Right cardiac atrium (tissue), 5 donors: ENCODE data around the gene BRWD1. TPM values are rescaled to one million over a fixed set of nuclear protein-coding genes. Genes with fewer than 3 reads are reported as not detected.

ENCODE experiments used
- ATAC-seq, 2 donors: fragments of 200-7000 bp; cut with Tn5 transposase; one replicate each; pipeline versions ENCODE4 v1.8.0 to v1.9.1; 2020; ENCODE audit warnings: moderate library complexity in 2 of 2, mild to moderate bottlenecking in 1 of 2
- DNase-seq, 3 donors: peaks; one replicate each; pipeline ENCODE4 v3.0.0-alpha.2; 2020
- H3K27ac ChIP-seq: one replicate; pipeline ENCODE4 v1.5.1; 2013; ENCODE audit warnings: mild to moderate bottlenecking, low read length, control low read depth, moderate library complexity
- H3K27me3 ChIP-seq: one replicate; pipeline ENCODE4 v1.6.1; 2013; ENCODE audit not compliant: control insufficient read depth, insufficient read depth
- H3K4me1 ChIP-seq: one replicate; pipeline ENCODE4 v1.6.1; 2013; ENCODE audit warnings: low read length; ENCODE audit not compliant: control insufficient read depth, insufficient read depth
- H3K4me3 ChIP-seq: one replicate; pipeline ENCODE4 v1.5.1; 2013; ENCODE audit warnings: low read length, control low read depth
- H3K9me3 ChIP-seq: one replicate; pipeline ENCODE4 v1.6.1; 2013; ENCODE audit warnings: low read length; ENCODE audit not compliant: control insufficient read depth
- WGBS: extraction: QIAGEN DNeasy Blood & Tissue Kit; methylation state at CpG from one replicate; pipeline ENCODE4 v1.1.7; 2013; 5-methylcytosine and 5-hydroxymethylcytosine counted together
- intact Hi-C, 4 donors: fragments of 100-400 bp; cut with DNase I; formaldehyde crosslinking; loops; one replicate each; pipeline versions ENCODE4 v1.11.0 to v1.14.0; 2022 to 2023
- polyA plus RNA-seq: library from polyadenylated mRNA; stranded (reverse); fragments of 200-250 nt; gene quantifications from one replicate; pipeline ENCODE4 v1.2.3, GENCODE V29; 2013
- total RNA-seq, 4 donors: library from RNA; stranded (reverse); fragmentation: NEBNext Ultra II Directional; extraction: Animal tissue kit (Norgen Biotek cat#: 25700); gene quantifications; one replicate each; pipeline ENCODE4 v1.2.1, GENCODE V29; 2021
- donor health status: healthy with polysubstance abuse.
- donor health status: DM: no; HTN: yes; CAD: no.
- donor health status: DM: no; HTN: no; CAD: no.
- donor health status: DM: no; HTN: yes; CAD: no; lungs with severe emphysema.
- donor health status: DM: yes; HTN: yes; CAD: no.

Gene BRWD1
- total and polyA plus RNA-seq, 5 donors, result 13.4 to 36.9 (median 31.3) TPM

DNA sequence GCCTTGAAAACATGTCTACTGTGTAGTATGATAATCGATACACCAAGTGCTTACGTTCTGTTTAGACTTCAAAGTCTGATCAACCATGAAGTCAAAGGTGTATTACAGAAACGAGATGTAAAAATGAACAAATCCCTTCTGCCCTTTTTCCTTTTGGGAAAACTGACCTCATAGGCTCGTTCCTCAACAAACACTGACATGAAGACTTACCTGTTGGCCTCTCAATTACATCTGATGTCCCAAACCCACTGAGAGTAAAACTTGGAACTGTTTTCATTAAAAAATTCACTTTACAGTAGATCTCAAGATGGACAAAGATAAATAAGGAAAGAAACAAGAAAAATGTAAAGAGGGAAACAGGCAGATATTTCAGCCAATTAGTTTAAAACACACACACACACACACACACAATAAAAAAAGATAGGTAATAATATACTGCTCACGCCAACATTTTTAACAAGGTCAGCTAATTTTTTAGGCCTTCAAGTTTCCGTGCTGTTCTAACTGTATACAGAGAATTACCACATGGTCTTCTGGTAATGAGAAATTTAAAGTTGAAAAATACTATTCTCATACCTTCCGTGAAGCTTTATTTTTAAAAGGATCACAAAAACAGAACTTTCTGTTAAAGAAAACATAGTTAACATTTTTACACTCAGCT is 33.4 kb upstream of the BRWD1 start:
- H3K4me3 ChIP-seq, result peak overlapping the region; percentile 18
- intact Hi-C loops, result loop anchor here in 2 of 4 donors (5.0 kb wide), 1 partner anchor 34 kb away; the partner anchor contains the start of gene BRWD1 (in 2 of the 2)

DNA sequence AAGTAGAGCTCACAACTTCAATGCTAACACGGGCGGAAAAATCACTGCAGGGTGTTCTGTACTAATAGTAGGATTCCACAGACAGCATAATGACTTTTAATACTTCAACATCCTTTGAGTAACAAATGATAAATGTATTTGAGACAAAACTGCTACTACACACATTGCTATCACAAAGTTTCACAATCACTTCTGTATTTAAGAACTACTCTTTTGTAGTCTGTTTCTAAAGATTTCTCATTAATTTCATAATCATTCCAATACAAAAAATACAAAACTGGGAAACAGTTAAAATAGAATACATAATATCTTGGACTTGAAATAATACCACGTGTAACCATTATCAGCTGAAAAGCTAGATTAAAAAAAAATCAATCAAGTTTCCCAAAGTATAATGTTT is 32.8 kb upstream of the BRWD1 start:
- Histone ChIP-seq H3K9me3 (no peaks in the 10 kb centered on the region), H3K4me1 (peaks cover 3% of the 10 kb centered on the region), H3K27ac (no peak overlapping the region), H3K27me3 (no peaks in the 10 kb centered on the region), H3K4me3 (peak overlapping the region; percentile 18)
- intact Hi-C loops, result loop anchor here in 2 of 4 donors (5.0 kb wide), 1 partner anchor 34 kb away; the partner anchor contains the start of gene BRWD1 (in 2 of the 2)
- WGBS, result 38% methylated on average over 3 of the region's 3 CpGs
- ATAC-seq, result no peak
- DNase-seq, result no peak

More for the DNA sequence above, 33.4 kb upstream of the BRWD1 start:
- ATAC-seq, result no peak
- Histone ChIP-seq H3K27me3 (no peaks in the 10 kb centered on the region), H3K27ac (no peak overlapping the region), H3K4me1 (peaks cover 3% of the 10 kb centered on the region), H3K9me3 (no peaks in the 10 kb centered on the region)
- no peak for DNase-seq
- WGBS, result 51% methylated on average over 7 of the region's 7 CpGs

DNA sequence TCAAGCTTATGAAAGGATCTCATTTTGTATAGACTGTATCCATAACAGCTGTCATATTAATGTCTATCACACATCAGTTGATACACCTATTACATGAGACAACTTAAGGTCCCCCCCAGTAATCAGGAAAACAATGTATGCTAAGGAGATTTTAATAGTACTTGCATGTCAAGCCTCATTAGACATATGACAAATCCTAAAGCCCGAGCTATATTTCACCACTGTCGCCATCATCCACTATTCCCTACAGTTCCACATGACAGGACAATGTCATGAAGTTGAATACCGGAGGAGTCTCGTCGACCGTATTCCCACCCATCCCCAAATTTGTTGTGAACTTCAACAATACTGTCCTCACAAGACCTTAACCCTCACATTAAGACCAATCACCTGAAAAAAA is 32.0 kb upstream of the BRWD1 start:
- intact Hi-C loops, result loop anchor here in 2 of 4 donors (5.0 kb wide), 1 partner anchor 33 kb away; the partner anchor contains the start of gene BRWD1 (in 2 of the 2)
- no peak for DNase-seq
- no peaks in the 10 kb centered on the region for H3K9me3 ChIP-seq
- no peak overlapping the region for H3K4me3 ChIP-seq
- peak overlapping the region; percentile 70 for H3K27ac ChIP-seq
- no peak for ATAC-seq
- H3K27me3 ChIP-seq, result no peaks in the 10 kb centered on the region
- H3K4me1 ChIP-seq, result peaks cover 3% of the 10 kb centered on the region
- 67% methylated on average over 6 of the region's 6 CpGs for WGBS

DNA sequence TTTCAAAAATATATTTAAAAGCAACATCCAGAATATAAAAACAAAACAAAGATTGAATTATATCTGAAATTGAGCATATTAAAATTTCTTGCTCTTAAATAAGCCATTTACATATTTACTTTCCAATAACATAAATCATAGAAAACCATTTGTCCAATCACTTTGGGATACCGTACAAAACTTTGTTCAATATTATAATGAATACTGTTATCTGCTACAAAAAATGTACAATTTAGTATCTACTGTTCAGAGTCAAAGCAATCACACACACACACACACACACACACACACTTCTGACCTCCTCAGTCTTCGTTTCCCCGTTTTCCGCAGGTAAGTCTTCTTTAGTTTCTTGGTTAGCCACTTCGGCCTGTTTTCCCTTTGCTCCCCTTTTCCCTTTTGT is 31.4 kb upstream of the BRWD1 start:
- no peak overlapping the region for H3K27ac ChIP-seq
- H3K27me3 ChIP-seq, result no peaks in the 10 kb centered on the region
- ATAC-seq (no peak), DNase-seq (no peak)
- H3K4me3 ChIP-seq, result no peak overlapping the region
- intact Hi-C loops, result loop anchor here in 2 of 4 donors (5.0 kb wide), 1 partner anchor 33 kb away; the partner anchor contains the start of gene BRWD1 (in 2 of the 2)
- no peaks in the 10 kb centered on the region for H3K9me3 ChIP-seq
- WGBS, result 81% methylated on average over 5 of the region's 5 CpGs
- peaks cover 2% of the 10 kb centered on the region for H3K4me1 ChIP-seq

DNA sequence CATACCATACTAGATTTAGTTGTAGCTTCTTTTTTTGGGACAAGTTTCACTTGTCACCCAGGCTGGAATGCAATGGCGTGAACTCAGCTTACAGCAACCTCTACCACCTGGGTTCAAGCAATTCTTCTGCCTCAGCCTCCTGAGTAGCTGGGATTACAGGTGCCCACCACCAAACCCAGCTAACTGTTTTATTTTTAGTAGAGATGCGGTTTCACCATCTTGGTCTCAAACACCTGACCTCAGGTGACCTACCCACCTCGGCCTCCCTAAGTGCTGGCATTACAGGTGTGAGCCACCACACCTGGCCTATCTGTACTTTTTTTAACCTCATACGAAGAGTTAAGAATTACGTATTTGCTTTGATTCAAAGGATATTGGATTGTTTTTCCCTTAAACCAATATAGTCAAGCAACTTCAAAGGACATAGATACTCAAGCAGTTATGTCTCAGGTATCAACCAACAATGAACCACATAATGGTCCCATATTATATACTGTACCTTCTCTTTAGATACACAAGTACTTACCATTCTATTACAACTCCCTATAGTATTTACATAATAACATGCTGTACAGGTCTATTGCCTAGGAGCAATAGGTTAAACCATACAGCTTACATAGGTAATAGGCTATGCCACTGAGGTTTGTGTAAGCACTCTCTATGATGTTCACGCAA is 28.0 kb upstream of the BRWD1 start:
- H3K9me3 ChIP-seq, result no peaks in the 10 kb centered on the region
- no peak overlapping the region for H3K4me3 ChIP-seq
- WGBS, result 95% methylated on average over 6 of the region's 6 CpGs
- no peaks in the 10 kb centered on the region for H3K27me3 ChIP-seq
- intact Hi-C loops, result no loop called here
- H3K27ac ChIP-seq, result no peak overlapping the region
- ATAC-seq (no peak), DNase-seq (no peak)
- H3K4me1 ChIP-seq, result no peaks in the 10 kb centered on the region

DNA sequence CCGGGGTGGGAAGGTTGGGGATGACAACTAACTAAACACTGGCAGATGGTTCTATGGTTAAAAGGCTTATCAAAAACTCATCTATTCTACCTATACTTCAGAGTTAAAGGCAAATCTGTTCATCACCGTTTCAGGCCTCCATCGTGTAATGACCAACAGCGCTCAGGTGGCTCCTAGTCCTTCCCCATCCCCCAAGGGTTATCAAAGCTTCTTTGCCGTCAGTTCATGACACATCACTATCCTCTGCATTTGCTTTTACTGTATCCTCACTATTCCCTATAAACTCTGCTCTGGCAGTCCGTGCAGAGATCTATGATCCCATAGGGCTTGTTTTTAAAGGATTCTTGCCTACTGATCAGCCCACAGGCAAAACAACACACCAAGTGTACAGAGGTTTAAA is 27.3 kb upstream of the BRWD1 start:
- no peaks in the 10 kb centered on the region for H3K27me3 ChIP-seq
- DNase-seq, result no peak
- no peaks in the 10 kb centered on the region for H3K9me3 ChIP-seq
- H3K4me3 ChIP-seq, result no peak overlapping the region
- no peak for ATAC-seq
- H3K27ac ChIP-seq, result no peak overlapping the region
- WGBS, result 90% methylated on average over 6 of the region's 6 CpGs
- intact Hi-C loops, result no loop called here
- no peaks in the 10 kb centered on the region for H3K4me1 ChIP-seq

DNA sequence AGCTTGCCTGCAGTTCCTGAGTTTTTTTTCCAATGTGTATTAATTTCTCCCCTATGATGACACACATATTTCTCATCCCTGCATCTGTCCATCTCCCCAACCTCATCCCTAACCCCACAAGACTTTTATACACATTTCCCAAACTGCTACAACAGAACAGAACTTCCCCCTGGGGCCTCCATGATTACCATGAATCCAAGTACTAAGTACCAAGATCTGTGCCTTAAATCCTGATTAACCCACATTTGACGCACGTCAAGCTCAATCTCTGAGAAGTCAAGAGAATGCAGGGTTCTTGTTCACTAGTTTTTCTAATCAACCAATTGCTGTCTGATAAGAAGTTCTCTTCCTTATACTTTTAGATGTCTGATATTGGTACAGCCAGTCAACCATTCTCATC is 25.8 kb upstream of the BRWD1 start:
- ATAC-seq, result no peak
- intact Hi-C loops, result no loop called here
- Histone ChIP-seq H3K4me3 (no peak overlapping the region), H3K27me3 (no peaks in the 10 kb centered on the region), H3K27ac (no peak overlapping the region), H3K4me1 (no peaks in the 10 kb centered on the region), H3K9me3 (no peaks in the 10 kb centered on the region)
- WGBS, result 85% methylated on average over 2 of the region's 2 CpGs
- no peak for DNase-seq

DNA sequence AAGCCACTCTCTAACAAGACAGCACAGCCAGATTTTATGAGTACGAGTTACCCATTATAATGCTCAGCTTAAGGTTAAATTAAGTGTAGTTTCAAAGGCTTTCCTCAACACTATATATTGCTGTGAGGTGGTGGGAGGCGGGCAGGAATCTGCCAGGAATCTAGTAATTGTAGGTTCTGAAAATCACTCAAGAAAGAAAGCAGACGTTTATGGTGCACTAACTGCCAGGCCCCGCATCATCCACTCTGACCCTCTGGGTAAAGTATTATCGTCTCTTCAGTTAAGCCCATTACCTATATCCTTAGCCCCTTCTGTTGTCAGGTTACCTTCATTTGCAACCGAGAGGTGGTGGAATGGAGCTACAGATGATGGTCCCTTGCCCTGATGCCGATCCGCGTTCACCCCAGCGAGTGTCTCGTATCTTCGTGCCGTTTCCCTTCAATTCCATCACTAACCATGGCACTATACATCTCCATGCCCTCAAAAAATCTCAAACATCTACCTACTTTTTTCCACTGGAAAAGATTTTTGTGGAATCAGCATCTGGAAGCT is 23.1 kb upstream of the BRWD1 start:
- 91% methylated on average over 13 of the region's 13 CpGs for WGBS
- no peak for DNase-seq
- Histone ChIP-seq H3K4me1 (no peaks in the 10 kb centered on the region), H3K4me3 (no peak overlapping the region), H3K9me3 (no peaks in the 10 kb centered on the region), H3K27ac (no peak overlapping the region), H3K27me3 (no peaks in the 10 kb centered on the region)
- intact Hi-C loops, result no loop called here
- ATAC-seq, result no peak

DNA sequence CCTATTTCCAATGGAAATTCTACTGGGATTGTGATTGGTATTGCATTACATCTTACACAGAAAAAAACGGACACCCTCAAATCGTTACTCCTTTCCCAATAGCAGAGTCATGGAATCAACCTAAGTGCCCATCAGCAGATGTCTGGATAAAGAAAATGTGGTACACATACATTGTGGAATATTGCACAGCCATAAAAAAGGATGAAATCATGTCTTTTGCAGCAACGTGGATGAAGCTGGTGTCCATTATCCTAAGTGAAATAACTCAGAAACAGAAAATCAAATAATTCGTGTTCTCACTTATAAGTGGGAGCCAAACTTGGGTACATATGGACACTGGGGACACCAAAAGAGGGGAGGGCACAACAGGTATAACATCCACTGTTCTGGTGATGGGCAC is 21.2 kb upstream of the BRWD1 start:
- 94% methylated on average over 4 of the region's 4 CpGs for WGBS
- ATAC-seq (no peak), DNase-seq (no peak)
- no peak overlapping the region for H3K4me3 ChIP-seq
- intact Hi-C loops, result no loop called here
- H3K4me1 ChIP-seq, result no peaks in the 10 kb centered on the region
- no peak overlapping the region for H3K27ac ChIP-seq
- H3K9me3 ChIP-seq, result no peaks in the 10 kb centered on the region
- H3K27me3 ChIP-seq, result no peaks in the 10 kb centered on the region

DNA sequence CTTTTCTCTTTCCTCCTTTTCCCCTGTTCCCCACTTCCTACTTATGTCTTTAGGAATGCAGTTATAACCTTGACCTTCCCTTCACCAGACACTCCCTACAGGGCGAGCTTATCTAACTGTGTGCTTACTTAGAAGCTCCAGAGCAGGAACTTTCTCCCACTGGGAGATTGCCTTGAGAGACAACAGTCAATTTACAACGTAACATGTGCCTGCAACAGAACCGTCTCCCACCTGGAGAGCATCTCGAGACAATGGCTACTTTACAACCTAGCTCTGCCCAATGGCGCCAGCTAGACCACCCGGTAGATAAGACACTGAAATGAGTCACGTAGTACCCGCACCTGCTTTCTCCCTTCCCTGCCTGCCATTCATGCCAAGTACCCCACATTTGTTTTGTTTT is 18.7 kb upstream of the BRWD1 start:
- DNase-seq (no peak), ATAC-seq (no peak)
- no peaks in the 10 kb centered on the region for H3K27me3 ChIP-seq
- no peaks in the 10 kb centered on the region for H3K9me3 ChIP-seq
- no peak overlapping the region for H3K27ac ChIP-seq
- intact Hi-C loops, result no loop called here
- 45% methylated on average over 8 of the region's 8 CpGs for WGBS
- no peaks in the 10 kb centered on the region for H3K4me1 ChIP-seq
- no peak overlapping the region for H3K4me3 ChIP-seq

DNA sequence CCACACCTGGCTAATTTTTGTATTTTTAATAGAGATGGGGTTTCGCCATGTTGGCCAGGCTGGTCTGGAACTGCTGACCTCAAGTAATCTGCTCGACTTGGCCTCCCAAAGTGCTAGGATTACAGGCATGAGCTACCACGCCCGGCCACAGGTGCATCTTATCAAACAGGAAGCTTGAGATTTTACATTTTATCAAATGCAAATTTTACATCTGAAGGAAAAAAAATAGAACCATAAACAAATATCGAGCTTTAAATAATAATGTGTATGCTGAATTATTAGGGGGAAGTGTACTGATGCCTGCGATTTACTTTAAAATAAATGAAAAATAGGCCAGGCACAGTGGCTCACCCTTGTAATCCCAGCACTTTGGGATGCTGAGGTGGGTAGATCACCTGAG is 16.6 kb upstream of the BRWD1 start:
- no peak overlapping the region for H3K4me3 ChIP-seq
- H3K27ac ChIP-seq, result no peak overlapping the region
- WGBS, result 91% methylated on average over 6 of the region's 6 CpGs
- intact Hi-C loops, result no loop called here
- ATAC-seq, result no peak
- H3K9me3 ChIP-seq, result no peaks in the 10 kb centered on the region
- no peak for DNase-seq
- no peaks in the 10 kb centered on the region for H3K4me1 ChIP-seq
- no peaks in the 10 kb centered on the region for H3K27me3 ChIP-seq
